CD4-positive, alpha-beta T cell treated with Interleukin-6 at 100 ng/mL for 8 hours (primary cell): ENCODE results near the gene ZKSCAN4.

ENCODE experiments used
- DNase-seq: peaks from one replicate; pipeline ENCODE4 v3.0.0-alpha.2; 2020; ENCODE audit warnings: mixed read lengths, low spot score

ZKSCAN4 gene

DNA sequence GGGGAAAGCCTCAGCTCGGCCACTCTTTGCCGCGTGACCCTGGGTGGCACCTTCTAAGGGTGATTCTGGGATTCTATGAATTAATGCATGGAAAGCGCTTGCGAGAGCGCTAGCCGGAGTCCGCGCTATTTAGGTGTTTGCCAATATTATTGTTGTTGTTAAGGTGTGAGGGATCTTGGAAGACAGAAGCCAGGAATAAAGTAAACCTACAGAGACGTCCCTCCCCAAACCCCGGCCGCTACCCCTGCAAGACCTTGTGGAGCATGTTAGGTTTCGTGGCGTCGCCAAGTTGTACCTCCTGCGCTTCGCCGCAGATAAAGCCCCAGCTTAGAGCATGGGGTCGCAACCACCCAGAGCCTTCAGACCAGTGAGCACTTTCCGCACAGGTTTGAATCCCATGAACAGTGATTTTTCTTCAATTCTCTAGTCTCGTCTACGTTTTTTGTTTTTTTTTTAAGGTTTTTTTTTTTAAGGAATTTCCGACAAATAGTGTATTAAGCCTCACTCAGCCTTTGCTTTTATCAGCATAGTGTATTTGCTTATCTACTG, 43.9 kb downstream of the ZKSCAN4 start:
- no peak for DNase-seq

DNA sequence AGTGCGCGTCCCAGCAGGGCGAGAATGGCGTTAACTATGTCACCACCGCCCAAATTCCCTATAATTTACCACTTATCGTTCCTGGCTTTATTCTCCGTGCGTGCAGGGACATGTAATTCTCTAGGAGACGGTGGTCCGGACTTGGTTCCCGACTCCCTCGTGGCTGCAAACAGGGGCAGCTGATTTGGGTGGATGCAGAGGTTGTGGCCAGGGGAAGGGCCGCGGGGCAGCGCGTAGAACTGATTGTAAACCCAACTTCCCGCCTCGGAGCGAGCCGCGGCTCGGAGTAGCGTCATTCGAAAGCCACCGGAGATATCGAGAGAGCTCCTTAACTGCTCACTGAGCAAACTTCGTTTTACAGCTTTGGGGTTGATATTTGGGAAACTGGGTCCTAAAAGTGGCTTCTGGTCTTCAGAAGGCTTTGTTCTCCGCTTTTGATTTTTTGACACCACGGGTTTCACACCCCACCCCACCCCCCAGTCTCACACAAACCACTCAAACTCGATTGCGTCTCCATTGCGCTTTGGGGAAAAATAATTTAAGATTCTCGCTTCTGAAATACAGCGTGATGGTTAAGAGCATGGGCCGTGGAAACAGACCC, 44.5 kb downstream of the ZKSCAN4 start:
- no peak for DNase-seq

DNA sequence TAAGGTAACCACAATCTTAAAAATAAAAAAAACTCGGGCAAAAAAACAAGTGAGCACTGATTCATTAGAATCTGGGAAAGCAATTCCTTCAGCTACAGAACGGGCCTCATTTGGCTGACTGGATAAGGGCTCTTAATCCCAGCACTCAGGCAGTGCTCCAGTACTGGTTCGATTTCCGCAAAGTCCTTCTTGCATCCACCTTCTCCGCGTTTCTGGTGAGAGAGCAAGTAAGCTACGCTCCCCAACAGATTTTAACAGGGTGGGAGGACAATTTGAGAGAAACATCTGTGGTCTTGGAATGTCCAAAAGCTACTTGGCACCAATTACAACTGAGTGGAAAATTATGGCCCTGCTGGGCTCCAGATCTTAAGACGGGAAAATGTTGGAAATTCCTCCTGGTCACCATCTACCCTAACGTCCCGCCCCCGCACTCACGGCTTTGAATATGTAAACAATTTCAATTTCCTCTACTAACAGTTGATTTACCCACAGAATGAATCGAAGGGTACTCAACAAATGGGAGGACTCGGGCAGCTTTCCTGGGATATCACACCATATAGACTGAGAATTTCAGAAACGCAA, 45.0 kb downstream of the ZKSCAN4 start:
- no peak for DNase-seq

DNA sequence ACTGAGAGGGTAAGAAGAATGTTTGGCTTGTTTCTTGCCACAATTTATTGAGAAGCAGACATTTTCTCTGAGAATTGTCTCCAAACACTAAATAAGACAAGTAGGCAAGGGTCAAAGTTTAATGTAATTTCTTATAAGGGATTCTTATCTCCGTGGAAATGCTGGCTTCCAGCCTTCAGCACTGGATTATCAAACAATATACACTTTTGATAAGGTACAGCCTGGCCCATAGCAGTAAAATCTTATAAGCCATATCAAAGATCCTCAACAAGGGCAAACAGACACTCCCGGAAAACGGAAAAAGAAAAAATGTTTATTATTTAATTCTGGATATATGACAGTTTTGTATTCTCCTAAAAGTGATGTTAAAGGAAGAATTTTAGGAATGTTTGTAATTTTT, 45.5 kb downstream of the ZKSCAN4 start:
- no peak for DNase-seq

DNA sequence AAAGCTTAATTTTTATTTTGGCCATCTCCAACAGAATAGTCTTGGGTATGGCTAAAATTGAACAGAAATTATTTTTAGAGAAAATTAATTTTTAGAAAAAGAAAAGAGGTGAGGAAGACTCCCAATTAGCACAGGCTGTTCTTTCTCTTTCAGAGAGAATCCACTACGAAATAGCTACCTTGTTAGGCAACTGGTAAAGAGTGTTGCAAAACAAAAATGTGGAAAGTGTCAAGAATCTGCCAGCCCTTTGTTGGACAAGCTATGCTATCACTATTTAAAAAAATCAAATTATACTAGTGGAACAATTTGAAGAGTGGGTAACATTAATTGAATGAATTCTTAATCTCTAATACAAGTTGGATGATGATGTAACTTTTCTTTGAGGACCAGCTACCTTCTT, 46.2 kb downstream of the ZKSCAN4 start:
- DNase-seq = no peak

DNA sequence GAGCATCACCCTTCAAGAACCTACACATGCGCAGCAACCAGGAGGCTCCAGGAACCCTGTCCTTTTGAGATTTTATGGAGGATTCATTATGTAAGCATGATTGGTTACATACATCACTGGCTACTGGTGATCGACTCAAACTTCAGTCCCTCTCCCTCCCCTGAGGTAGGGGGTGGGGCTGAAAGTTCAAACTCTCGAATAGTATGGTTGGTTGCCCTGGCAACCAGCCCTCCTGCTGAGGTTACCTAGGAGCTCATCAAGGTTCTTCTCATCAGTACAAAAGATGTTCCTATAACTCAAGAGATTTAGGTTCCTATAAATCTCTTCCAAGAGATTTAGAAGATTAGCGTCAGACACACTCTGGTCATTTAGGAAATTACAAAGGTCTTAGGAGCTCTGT, 48.9 kb downstream of the ZKSCAN4 start:
- no peak for DNase-seq

DNA sequence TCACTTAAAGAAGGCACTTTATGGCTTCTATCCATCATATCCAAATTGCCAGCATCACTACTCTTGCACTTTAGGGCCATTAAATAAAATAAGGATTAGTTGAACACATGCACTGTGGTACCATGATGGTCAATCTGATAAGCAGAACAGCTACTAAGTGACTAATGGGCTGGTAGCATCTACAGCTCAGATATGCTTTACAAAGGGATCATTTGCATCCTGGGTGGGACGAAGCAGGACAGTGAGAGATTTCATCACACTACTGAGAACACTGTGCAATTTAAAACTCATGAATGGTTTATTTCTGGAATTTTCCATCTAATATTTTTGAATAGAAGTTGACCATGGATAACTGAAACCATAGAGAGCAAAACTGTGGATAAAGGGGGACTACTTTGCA, 52.0 kb downstream of the ZKSCAN4 start:
- DNase-seq = no peak
